HepG2 (cell line): Measurements from ENCODE around the gene PCDH10.

ENCODE experiments used
- ESRRA ChIP-seq: sonication (generic); formaldehyde crosslinking; IDR thresholded peaks from 2 replicates; pipeline ENCODE4 v1.5.1; 2020; ENCODE audit warnings: mild to moderate bottlenecking, low read depth, missing genetic modification reagents
- POLR2A ChIP-seq, 2 experiments: IDR thresholded peaks; 2 replicates each; pipeline ENCODE4 v1.6.1; 2011; ENCODE audit warnings: low read depth in 2 of 2, low read length in 2 of 2, mild to moderate bottlenecking in 1 of 2, moderate library complexity in 1 of 2; ENCODE audit not compliant: insufficient read depth in 1 of 2
- PPARG ChIP-seq: conservative IDR thresholded peaks from 2 replicates; pipeline ENCODE4 v1.6.1; 2016; ENCODE audit warnings: missing biosample characterization, missing genetic modification reagents
- TBX2 ChIP-seq: sonication (generic); formaldehyde crosslinking; IDR thresholded peaks from 2 replicates; pipeline ENCODE4 v1.5.0; 2020; ENCODE audit warnings: missing genetic modification reagents, mild to moderate bottlenecking, borderline replicate concordance
- TCF12 ChIP-seq, 2 experiments: fragments of 450-650 bp in 1 of 2; sonication (generic) in 1 of 2; formaldehyde crosslinking in 1 of 2; IDR thresholded peaks; 2 replicates each; pipeline versions ENCODE4 v1.6.1 to v1.8.0; 2017 to 2022; ENCODE audit warnings: antibody characterized with exemption in 1 of 2, mild to moderate bottlenecking in 1 of 2, missing genetic modification reagents in 1 of 2, moderate library complexity in 1 of 2
- YY1 ChIP-seq: IDR thresholded peaks from 2 replicates; pipeline ENCODE4 v1.6.1; 2011; ENCODE audit warnings: low read length, low read depth, moderate library complexity, mild to moderate bottlenecking; ENCODE audit not compliant: insufficient read depth, insufficient replicate concordance
- ZBTB21 ChIP-seq: sonication (generic); formaldehyde crosslinking; IDR thresholded peaks from 2 replicates; pipeline ENCODE4 v1.4.0; 2020; ENCODE audit warnings: missing genetic modification reagents

- TF ChIP-seq TBX2 (no peak), TCF12 (IDR thresholded peaks at IDR 0.05) (no peak), TCF12 (CRISPR knock-in tag; IDR thresholded peaks at IDR 0.05) (no peak), PPARG (no peak), ESRRA (CRISPR knock-in tag) (no peak), POLR2A (IDR thresholded peaks at IDR 0.05; ENCODE audit: insufficient read depth in 1 of 2, low read depth in 2 of 2, low read length in 2 of 2) (no peak), ZBTB21 (CRISPR knock-in tag) (no peak), YY1 (no peak)
Measured at GRCh38 chr4:133151691-133152329, 2.7 kb downstream of the PCDH10 start.
